ENCODE results near the gene CALML3.

- TF ChIP-seq CTCF (IDR thresholded peaks at IDR 0.05) = no peak
- TF ChIP-seq EZH2 (IDR thresholded peaks at IDR 0.05; ENCODE audit: borderline replicate concordance, insufficient read depth, low read depth, low read length, poor library complexity, severe bottlenecking) = no peak
Measured at GRCh38 chr10:5491477-5491876, 33.3 kb upstream of the CALML3 start.

Measured in B cell (primary cell).